ENCODE data around the gene KIF12.

- TF ChIP-seq, protein P1, sequence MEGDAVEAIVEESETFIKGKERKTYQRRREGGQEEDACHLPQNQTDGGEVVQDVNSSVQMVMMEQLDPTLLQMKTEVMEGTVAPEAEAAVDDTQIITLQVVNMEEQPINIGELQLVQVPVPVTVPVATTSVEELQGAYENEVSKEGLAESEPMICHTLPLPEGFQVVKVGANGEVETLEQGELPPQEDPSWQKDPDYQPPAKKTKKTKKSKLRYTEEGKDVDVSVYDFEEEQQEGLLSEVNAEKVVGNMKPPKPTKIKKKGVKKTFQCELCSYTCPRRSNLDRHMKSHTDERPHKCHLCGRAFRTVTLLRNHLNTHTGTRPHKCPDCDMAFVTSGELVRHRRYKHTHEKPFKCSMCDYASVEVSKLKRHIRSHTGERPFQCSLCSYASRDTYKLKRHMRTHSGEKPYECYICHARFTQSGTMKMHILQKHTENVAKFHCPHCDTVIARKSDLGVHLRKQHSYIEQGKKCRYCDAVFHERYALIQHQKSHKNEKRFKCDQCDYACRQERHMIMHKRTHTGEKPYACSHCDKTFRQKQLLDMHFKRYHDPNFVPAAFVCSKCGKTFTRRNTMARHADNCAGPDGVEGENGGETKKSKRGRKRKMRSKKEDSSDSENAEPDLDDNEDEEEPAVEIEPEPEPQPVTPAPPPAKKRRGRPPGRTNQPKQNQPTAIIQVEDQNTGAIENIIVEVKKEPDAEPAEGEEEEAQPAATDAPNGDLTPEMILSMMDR (IDR thresholded peaks at IDR 0.05): no peak
- TF ChIP-seq EZH2 (IDR thresholded peaks at IDR 0.05; ENCODE audit: borderline replicate concordance, insufficient read depth, low read depth, low read length, poor library complexity, severe bottlenecking): no peak
Measured at GRCh38 chr9:114117614-114117995, 18.5 kb upstream of the KIF12 start.
